Lung (tissue), 12 donors: ENCODE results near the gene GTPBP3. TPM values are rescaled to one million over a fixed set of nuclear protein-coding genes. Genes with fewer than 3 reads are reported as not detected.

ENCODE experiments used
- ATAC-seq: fragments of 200-7000 bp; cut with Tn5 transposase; one replicate; pipeline ENCODE4 v1.9.1; 2020; ENCODE audit warnings: moderate number of reproducible peaks; ENCODE audit not compliant: insufficient read depth, low FRiP score
- DNase-seq, 3 donors: peaks; one replicate each; pipeline ENCODE4 v3.0.0-alpha.2; 2013 to 2017
- H3K27ac ChIP-seq, 2 donors: one replicate each; pipeline ENCODE4 v1.5.1; 2013; ENCODE audit warnings: mild to moderate bottlenecking in 2 of 2, moderate library complexity in 2 of 2, control low read depth in 1 of 2, inconsistent platforms in 1 of 2, low read depth in 1 of 2, low read length in 1 of 2
- H3K27me3 ChIP-seq, 3 donors: one replicate each; pipeline ENCODE4 v1.5.1; 2013; ENCODE audit warnings: low read length in 2 of 3; ENCODE audit not compliant: control insufficient read depth in 3 of 3, insufficient read depth in 3 of 3
- H3K36me3 ChIP-seq, 4 donors: one replicate each; pipeline ENCODE4 v1.5.1; 2013; ENCODE audit warnings: low read length in 4 of 4, mild to moderate bottlenecking in 1 of 4, moderate library complexity in 1 of 4; ENCODE audit not compliant: control insufficient read depth in 4 of 4, insufficient read depth in 4 of 4
- H3K4me1 ChIP-seq, 5 donors: one replicate each; pipeline ENCODE4 v1.5.1; 2013; ENCODE audit warnings: low read length in 5 of 5, mild to moderate bottlenecking in 2 of 5, moderate library complexity in 1 of 5; ENCODE audit not compliant: control insufficient read depth in 5 of 5, insufficient read depth in 5 of 5
- H3K4me3 ChIP-seq: one replicate; pipeline ENCODE4 v1.5.1; 2013; ENCODE audit warnings: mild to moderate bottlenecking, control low read depth, moderate library complexity
- H3K9ac ChIP-seq, 2 donors: one replicate each; pipeline ENCODE4 v1.5.1; 2013; ENCODE audit warnings: low read length in 2 of 2, control low read depth in 1 of 2; ENCODE audit not compliant: insufficient read depth in 1 of 2
- H3K9me3 ChIP-seq, 4 donors: one replicate each; pipeline ENCODE4 v1.5.1; 2013; ENCODE audit warnings: low read length in 3 of 4, mild to moderate bottlenecking in 1 of 4, moderate library complexity in 1 of 4; ENCODE audit not compliant: control insufficient read depth in 4 of 4, insufficient read depth in 3 of 4
- CTCF ChIP-seq: IDR thresholded peaks from 2 replicates; pipeline ENCODE4 v1.5.1; 2012; ENCODE audit warnings: mild to moderate bottlenecking; ENCODE audit errors: control extremely low read depth, extremely low read depth
- WGBS, 2 donors: extraction: QIAGEN DNeasy Blood & Tissue Kit; methylation state at CpG; one replicate each; pipeline ENCODE4 v1.1.7; 2013; 5-methylcytosine and 5-hydroxymethylcytosine counted together
- polyA plus RNA-seq, 2 donors: library from polyadenylated mRNA; stranded (reverse); fragments of 200-250 nt; gene quantifications; one replicate each; pipeline ENCODE4 v1.2.1, GENCODE V29; 2013
- total RNA-seq, 2 donors: library from RNA; depleted of rRNA in 1 of 2; stranded (reverse); fragments of >200 nt in 1 of 2; gene quantifications; one replicate each; pipeline ENCODE4 v1.2.1, GENCODE V29; 2014 to 2021
- donor health status: control.
- donor health status: control.
- donor health status: Bipolar disorder and iron deficiency.
- donor health status: healthy.
- donor health status: DM: yes; HTN: yes; CAD: no.

Gene GTPBP3
- total and polyA plus RNA-seq, 4 donors, result 13.3 to 24.1 (median 18.2) TPM

GRCh38 chr19:17335575-17335974 lies 1.8 kb upstream of the GTPBP3 start:
- Histone ChIP-seq H3K4me1 (peaks cover 0 to 21% (median 5%) of the 10 kb centered on the region in 5 donors), H3K36me3 (peaks cover 0 to 3% (median 0%) of the 10 kb centered on the region in 4 donors), H3K27ac (no peak overlapping the region), H3K4me3 (no peak overlapping the region), H3K9me3 (no peaks in the 10 kb centered on the region), H3K9ac (no peak overlapping the region), H3K27me3 (peaks cover 0 to 1% (median 0%) of the 10 kb centered on the region in 3 donors)
- 67 to 74% methylated on average over 10 of the region's 10 CpGs for WGBS, 2 donors
- ATAC-seq (no peak), DNase-seq (no peak)
- TF ChIP-seq CTCF, result no peak

GRCh38 chr19:17337675-17338432 lies 501 bp downstream of the GTPBP3 start:
- Histone ChIP-seq H3K9me3 (no peaks in the 10 kb centered on the region), H3K4me1 (peaks cover 0 to 21% (median 5%) of the 10 kb centered on the region in 5 donors), H3K9ac (peak overlapping the region; percentile 16 to 51), H3K36me3 (peaks cover 0 to 8% (median 2%) of the 10 kb centered on the region in 4 donors), H3K27ac (peak overlapping the region; percentile 34 to 95), H3K27me3 (no peaks in the 10 kb centered on the region), H3K4me3 (peak overlapping the region; percentile 74)
- TF ChIP-seq CTCF, result no peak
- WGBS, 2 donors, result 7 to 8% methylated on average over 50 of the region's 50 CpGs
- ATAC-seq, result no peak
- DNase-seq, result no peak

- no peaks in the 10 kb centered on the region for H3K27me3 ChIP-seq
- no peak overlapping the region for H3K9ac ChIP-seq
- H3K27ac ChIP-seq, result no peak overlapping the region
- peaks cover 0 to 21% (median 5%) of the 10 kb centered on the region in 5 donors for H3K4me1 ChIP-seq
- H3K36me3 ChIP-seq, result peaks cover 0 to 8% (median 2%) of the 10 kb centered on the region in 4 donors
- no peak for TF ChIP-seq CTCF
- ATAC-seq (no peak), DNase-seq (no peak)
- 93 to 97% methylated on average over 30 of the region's 30 CpGs for WGBS, 2 donors
- no peaks in the 10 kb centered on the region for H3K9me3 ChIP-seq
- no peak overlapping the region for H3K4me3 ChIP-seq
Observed at GRCh38 chr19:17338433-17339078, 1.2 kb downstream of the GTPBP3 start.
